ENCODE data around the gene INSYN1.

DNA sequence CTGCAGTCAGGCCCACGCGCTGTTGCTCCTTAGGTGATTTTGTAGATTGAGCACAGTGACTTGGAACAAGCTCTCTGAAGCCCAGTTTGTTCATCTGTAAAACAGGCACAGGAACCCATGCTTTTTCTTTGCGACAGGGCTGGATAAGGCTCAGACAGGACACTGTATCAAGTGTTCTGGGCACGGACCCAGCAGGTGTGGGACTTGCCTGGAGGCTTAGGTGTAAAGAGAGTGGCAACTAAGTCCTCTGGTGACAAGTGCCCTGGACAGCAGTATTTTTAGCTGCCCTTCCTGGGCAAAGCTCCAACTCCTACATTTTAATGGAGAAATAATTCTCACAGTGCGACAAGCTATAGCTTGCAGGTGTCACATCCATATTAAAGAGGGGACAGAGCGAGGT lies 36.7 kb downstream of the INSYN1 start:
- TF ChIP-seq POLR2A (IDR thresholded peaks at IDR 0.05; ENCODE audit: low read depth, low read length) (no peak), TAF1 (IDR thresholded peaks at IDR 0.05; ENCODE audit: borderline replicate concordance, low read depth, low read length) (no peak), POLR2AphosphoS5 (IDR thresholded peaks at IDR 0.05; ENCODE audit: low read depth, low read length) (no peak)
